Eye (tissue), 1 donor: ENCODE data around the gene TK2.
"Not testable (repeated sequence)": the region's sequence is repeated elsewhere in the genome, so short reads cannot be mapped to it uniquely, and the experiment has no call there.

Source experiments
- DNase-seq: peaks from one replicate; pipeline ENCODE4 v3.0.0-alpha.2; 2015

The TK2 gene

GRCh38 chr16:66549284-66550131 is at the start of gene TK2:
TSS of gene TK2 (minus strand) at chr16:66550122. CDS start at chr16:66550061, 61 bp downstream.
- peak; percentile 94 for DNase-seq

- no peak for DNase-seq
Measured at GRCh38 chr16:66598111-66598510, 48.2 kb upstream of the TK2 start.

DNA sequence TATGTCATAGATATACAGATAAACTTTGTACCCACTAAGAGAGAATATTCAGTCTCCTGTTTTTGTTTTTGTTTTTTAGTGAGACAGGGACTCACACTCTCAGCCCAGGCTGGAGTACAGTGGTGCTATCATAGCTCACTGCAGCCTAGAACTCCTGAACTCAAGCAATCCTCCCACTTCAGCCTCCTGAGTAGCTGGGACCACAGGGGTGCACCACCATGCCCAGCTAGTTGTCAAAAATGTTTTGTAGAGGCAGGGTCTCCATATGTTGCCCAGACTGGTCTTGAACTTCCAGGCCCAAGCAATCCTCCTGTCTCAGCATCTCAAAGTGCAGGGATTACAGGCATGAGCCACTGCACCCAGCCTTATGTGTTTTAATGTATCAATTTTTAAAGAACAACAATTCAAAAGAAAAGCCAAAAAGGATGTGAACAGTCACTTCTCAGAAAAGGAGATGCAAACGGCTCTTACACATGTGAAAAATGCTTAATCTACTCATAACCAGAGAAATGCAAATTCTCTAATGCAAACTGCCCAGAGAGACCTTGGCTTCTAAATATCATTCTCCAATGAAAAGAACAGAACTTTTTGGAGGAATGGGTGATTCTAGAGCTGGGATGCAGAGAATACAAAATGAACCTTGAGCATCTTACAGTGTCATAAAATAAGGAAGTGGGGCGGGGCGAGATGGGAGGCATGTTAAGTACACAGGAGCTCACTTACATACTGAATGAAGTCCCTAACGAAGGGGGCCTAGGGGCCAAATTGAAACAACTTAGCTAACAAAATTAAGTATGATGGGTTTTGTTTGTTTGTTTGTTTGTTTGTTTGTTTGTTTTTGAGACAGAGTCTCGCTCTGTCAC is 47.3 kb upstream of the TK2 start:
- no peak for DNase-seq

DNA sequence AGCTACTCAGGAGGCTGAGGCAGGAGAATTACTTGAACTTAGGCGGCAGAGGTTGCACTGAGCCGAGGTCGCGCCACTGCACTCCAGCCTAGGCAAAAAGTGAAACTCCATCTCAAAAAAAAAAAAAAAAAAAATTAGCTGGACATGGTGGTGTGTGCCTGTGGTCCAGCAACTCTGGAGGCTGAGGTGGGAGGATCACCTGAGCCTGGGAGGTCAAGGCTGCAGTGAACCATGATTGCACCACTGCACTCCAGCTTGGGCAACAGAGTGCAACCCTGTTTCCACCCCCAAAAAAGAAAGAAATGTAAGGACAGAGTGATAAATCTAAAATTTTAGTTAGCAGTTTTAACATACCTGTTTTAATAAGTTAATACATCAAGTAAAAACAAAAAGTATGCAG is 46.6 kb upstream of the TK2 start:
- DNase-seq = not testable (repeated sequence)

DNA sequence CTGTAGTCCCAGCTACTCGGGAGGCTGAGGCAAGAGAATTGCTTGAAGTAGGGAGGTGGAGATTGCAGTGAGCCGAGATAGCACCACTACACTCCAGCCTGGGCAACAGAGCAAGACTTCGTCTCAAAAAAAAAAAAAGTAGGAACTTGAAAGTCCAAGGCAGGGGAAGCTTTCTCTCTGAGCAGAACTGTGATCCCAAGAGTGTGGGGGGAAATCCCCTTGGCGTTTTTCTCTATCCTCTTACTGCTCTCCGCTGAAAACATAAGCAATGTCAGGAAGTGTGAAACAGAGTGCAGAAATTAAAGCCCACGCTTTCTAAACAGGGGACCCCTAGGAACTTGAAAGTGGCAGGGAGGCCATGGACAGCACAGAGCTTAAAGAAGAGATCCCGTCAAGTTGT is 44.8 kb upstream of the TK2 start:
- DNase-seq = no peak

DNA sequence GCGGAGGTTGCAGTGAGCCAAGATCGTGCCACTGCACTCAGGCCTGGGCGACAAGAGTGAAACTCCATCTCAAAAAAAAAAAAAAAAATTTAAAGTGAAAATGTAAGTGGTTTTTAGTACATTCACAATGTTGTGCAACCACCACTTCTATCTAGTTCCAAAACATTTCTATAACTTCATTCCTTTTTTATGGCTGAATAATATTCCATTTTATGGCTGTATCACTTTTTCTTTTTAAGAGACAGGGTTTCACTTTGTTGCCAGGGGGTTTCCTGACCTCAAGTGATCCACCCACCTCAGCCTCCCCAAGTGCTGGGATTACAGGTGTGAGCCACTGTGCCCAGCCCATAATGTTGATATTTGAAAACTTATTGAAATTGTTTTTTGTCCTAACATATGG is 42.9 kb upstream of the TK2 start:
- DNase-seq = no peak

- DNase-seq = no peak
Measured at GRCh38 chr16:66592241-66592640, 42.3 kb upstream of the TK2 start.

DNA sequence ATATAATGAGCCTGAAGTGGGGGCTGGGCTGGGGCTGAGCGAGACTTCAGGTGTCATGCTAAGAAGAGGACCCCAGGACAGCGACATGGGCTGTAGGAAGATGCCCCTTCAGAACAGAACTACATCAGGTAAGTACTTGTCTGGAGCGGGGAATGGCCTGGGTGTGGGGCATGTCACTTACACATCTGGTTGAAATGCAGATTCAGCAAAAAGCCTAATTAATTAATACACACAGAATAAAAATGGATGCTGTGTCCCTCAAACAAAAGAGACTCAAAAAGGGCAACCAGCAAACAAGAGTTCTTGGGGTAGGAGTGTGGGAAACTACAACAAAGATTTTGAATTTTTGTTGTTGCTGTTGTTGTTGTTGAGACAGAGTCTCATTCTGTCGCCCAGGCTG is 41.1 kb upstream of the TK2 start:
- DNase-seq = no peak

DNA sequence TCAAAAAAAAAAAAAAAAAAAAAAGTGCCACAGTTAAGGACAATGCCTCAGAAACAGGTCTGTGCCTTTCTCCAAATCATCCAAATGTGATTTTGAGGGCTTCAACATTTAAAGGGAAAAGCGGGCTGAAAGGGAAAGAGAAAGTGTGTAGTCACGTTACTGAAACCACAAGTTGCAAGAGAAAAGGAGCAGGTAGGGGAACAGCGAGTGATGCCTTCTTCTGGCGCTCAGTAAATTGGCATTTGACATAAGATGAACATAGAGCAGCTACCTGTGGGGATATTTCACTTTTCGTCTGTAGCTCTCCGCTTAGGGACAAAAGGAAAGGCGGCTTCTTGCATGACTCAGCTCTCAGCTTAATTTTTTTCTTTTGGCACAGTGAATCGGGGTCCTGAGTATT is 40.4 kb upstream of the TK2 start:
- no peak for DNase-seq

DNA sequence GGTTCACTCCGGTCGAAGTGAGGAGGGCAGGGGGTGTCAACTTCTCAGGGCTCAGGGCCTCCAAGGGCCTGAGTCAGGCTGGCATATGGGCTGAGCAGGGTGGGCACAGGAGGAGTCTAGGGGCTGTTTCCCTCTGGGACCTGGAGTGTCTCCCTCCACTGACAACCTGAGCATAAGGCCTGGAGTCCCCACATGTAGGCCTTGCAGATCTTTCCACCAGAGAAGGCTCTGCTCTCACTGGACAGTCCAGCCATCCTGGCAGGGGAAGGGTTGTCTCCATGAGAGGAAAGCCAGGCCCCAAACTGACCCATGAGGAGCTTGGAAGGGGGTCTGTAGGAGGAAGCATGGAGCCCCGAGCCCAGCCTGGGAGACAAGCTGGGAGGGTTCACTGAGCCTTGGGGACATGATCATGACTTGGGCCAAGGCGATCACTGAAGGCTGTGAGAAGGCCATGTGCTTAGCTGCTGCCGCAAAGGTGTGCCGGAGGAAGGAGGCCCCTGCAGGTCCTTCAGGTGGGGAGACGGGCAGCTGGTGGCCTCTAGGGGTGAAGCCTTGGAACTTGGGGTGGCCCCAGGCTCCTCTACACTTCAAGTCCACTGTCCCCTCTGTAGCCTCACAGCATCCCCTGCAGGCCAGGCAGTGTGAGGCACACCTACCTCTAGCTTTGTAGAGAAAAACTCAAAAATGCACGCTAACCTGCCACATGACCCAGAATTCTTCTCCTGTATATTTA is 39.2 kb upstream of the TK2 start:
- DNase-seq = no peak

DNA sequence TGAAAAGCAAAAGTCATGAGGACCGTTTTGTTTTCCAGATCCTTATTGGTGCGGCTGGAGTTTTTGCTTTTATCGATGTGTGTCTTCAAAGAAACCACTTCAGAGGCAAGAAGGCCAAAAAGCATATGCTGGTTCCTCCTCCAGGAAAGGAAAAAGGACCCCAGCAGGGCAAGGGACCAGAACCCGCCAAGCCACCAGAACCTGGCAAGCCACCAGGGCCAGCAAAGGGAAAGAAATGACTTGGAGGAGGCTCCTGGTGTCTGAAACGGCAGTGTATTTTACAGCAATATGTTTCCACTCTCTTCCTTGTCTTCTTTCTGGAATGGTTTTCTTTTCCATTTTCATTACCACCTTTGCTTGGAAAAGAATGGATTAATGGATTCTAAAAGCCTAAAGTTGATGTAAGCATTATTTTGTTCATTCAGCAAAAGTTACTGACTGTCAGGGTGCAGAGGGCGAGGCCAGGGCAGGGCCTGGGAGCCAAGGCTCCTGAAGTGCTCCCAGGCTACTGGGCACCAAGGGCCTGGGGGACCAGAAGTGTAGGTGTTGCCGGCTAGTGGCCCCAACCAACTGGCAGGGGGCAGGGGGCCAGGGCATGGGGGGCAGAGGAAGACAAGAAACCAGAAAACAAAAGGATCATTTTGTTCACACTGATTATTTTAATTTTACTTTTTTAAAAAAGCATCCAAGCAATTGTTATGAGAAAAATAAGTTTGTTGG is 38.1 kb upstream of the TK2 start:
- DNase-seq = no peak

GRCh38 chr16:66585481-66586239 is 35.7 kb upstream of the TK2 start:
- DNase-seq = no peak

- DNase-seq = no peak
Measured at GRCh38 chr16:66581246-66581952, 31.5 kb upstream of the TK2 start.

- DNase-seq = peak; percentile 41
Measured at GRCh38 chr16:66580605-66581209, 30.8 kb upstream of the TK2 start.

GRCh38 chr16:66578651-66579531 is 29.0 kb upstream of the TK2 start, which contains the start of gene CMTM2:
TSS of gene CMTM2 (plus strand) at chr16:66579463. CDS start at chr16:66579608, 145 bp downstream.
- DNase-seq = peak; percentile 77

DNA sequence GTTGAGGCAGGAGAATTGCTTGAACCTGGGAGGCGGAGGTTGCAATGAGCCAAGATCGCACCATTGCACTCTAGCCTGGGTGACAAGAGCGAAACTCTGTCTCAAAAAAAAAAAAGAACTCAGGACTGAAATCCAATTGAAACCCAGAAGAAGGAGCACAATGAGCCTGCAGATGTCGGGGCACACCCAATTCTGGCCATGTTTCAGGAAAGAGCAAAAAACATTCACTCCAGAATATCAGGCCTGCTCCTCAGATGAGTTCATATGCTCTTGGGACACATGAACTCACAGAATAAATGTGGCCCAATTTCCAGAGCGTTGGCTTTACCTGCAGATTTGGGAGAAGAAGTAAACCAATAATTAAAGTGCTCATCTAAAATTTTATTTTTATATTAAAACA is 26.4 kb upstream of the TK2 start:
- no peak for DNase-seq

GRCh38 chr16:66575060-66575459 is 25.1 kb upstream of the TK2 start:
- no peak for DNase-seq

GRCh38 chr16:66574531-66574930 is 24.6 kb upstream of the TK2 start:
- no peak for DNase-seq

DNA sequence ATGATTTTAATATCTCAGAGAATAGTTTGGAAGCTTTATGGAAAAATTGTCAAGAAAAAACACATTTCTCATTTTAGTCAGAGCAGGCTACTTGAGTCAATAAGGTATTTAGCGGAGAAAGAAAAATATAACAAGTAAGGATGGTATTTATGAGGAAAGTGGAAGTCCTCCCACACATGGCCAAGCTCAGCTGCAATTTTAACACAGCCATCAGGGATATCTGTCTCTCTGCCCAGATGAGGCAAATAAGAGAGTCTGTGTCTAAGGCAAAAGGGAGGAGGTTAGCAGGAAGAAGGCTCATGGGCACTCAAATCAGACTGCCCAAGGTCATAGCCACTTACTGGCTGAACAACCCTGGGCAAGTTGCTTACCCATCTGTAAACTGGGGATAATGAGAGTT is 24.2 kb upstream of the TK2 start:
- DNase-seq = no peak

DNA sequence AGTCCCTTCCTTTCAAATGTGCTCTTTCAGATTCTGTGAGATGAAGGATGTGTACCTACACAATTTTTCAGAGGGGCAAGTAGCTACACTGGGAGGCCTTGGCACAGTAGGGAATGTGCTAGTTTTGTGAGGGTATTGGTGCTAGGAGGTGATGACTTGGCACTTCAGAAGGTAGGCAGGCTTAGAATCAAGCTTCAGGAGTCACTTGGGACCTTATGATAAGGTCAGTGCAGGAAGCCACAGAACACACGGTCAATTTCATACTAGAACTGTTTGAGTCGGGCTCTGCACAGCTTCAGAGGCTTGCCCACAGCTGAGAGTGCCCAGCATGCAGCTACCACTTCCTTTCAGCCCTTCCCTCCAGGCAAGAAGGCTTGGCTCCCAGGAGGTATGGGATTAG is 22.4 kb upstream of the TK2 start:
- no peak for DNase-seq
